ENCODE results near the gene ABCC9.
A peak's percentile ranks its signal among the peaks of the same experiment; 100 is the strongest.

ABCC9 gene

DNA sequence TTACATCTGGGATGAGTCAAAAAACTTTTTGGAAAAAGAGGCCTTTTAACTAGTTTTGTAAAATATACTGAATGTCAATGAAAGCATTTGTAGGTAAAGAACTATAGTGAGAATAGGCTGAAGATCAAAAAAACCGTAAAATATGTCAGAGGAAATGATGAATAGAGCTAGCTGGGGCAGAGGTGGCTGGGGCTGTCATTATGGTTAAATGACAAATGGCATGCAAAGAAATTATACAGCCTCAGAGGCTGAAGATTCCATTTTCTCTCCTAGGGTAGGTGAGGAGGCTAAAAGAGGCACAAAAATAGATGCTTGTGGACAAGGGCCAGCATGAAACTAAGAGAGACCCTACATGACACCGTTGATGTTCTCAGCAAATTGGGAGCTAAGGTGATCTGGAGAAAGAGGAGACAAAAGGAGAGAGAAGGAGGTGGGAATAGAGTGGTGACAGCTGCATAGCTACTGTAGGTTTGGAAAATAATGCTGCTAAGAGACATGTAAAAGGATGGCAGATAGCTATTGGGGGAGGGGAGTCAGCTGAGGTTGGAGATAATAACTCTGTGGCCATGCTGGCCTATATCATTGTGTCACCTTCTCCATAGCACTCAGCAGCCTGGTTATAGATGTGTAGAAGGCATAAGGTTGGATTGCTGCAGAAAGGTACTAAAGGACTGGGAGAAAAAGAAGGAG lies 63.8 kb downstream of the ABCC9 start:
- no peak for DNase-seq (ENCODE audit: low spot score)

DNA sequence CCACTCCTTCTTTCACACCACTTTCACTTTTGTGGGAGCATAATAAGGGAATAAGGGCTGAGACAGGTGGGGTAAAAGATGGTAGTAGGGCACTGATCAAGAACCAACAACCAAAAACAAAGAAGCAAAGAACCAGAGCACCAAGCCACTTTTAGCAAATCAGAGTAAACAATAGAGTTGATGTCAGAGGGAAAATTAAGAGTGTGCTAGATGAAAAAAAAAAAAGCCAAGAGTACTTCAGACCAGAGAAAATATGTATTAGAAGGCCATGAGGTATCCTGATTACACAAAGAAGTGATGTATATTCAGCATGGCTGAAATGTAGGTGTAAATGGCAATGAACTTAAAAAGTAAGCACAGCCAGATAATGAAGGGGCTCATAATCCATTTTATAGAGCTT lies 75.4 kb downstream of the ABCC9 start:
- DNase-seq (ENCODE audit: low spot score): no peak

GRCh38 chr12:21860534-21860933 lies 80.7 kb downstream of the ABCC9 start:
- DNase-seq (ENCODE audit: low spot score): no peak

DNA sequence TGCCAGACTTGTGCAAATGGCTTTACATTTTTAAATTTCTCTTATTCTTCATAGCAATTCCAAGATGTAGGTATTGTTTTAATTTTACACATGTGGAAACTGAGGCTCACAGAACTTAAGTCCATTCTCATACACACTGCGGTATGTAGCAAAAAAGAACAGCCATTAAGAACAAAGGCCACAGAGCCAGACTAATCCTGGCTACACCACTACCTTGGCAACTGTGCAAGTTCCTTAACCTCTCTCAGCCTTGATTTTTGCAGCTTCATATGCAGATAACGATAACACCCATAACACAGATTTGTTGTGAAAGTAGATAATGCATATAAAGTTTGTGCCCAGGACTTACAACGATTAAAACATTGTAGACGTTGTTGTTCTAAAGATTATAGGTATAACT lies 81.1 kb downstream of the ABCC9 start:
- no peak for DNase-seq (ENCODE audit: low spot score)

GRCh38 chr12:21852251-21852650 lies 89.0 kb downstream of the ABCC9 start:
- no peak for DNase-seq (ENCODE audit: low spot score)

DNA sequence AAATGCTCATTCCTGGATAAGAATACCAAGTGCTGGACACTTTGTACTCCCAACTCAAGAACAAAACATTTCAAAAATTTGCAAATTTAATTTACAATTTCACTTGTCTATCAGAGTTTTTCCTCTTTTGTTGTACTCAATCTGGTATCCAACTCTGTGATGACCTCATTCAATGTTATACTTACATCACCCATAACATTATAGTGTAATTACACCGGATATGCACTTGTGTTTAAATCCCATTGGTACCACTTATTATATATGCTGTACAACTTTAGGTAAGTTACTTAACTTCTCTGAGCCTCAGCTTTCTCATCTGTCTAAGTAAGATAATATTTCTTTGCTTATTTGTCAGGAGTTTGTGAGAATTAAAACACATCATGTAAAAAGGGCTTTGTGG lies 90.1 kb downstream of the ABCC9 start:
- DNase-seq (ENCODE audit: low spot score): no peak

DNA sequence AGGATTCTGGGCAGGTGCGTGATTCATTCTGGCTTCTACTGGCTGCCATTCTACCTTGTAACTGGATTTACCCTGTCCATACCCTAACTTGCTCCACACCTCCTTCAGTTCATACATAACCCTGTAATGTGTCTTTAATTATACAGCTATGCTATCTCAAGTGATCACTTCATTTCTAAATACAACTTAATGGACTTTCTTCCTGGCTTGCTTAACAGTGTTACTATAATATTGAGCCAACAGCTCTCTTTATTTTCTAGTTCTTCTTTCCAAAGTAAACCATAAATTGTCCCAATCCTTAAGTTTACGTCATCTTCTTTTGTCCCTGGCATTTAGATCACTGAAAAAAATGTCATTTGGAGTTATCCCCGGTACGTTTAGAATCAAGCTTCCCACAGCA lies 90.8 kb downstream of the ABCC9 start:
- DNase-seq (ENCODE audit: low spot score): no peak

DNA sequence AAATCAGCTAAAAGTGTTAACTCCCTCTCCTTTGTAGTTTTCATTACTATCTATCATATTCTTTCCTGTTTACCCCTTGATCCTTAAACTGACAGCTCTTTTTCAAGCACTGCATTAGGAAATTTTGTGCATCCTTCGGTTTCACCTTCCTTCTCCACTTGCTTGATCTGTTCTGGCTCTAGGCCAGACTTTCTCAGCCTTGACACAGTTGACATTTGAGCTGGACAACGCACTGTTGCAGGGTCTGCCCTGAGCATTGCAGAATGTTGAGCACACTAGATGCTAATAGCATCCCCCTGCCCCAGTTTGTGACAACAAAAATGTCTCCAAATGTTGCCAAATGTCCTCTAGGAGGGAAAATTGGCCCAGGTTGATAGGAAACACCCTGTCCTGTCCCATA lies 91.3 kb downstream of the ABCC9 start:
- no peak for DNase-seq (ENCODE audit: low spot score)

DNA sequence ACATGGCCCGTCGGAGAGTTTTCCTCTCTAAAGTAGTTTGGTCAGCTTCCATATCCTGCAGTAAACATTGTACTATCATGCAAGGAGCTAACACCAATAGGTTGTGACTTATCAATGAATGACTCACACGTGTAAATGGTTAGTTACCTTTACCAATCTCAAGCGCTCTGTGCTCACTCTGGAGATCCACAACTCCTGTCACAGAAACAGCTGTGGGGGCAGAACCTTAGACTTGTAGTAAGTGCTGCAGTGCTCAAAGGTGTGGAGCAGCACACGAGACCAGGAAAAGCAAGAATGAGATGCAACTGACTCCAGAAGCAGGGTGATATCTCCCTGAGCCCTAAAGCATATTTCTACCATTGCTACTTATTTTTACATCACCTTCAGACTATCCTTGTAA lies 93.0 kb downstream of the ABCC9 start:
- DNase-seq (ENCODE audit: low spot score): no peak

DNA sequence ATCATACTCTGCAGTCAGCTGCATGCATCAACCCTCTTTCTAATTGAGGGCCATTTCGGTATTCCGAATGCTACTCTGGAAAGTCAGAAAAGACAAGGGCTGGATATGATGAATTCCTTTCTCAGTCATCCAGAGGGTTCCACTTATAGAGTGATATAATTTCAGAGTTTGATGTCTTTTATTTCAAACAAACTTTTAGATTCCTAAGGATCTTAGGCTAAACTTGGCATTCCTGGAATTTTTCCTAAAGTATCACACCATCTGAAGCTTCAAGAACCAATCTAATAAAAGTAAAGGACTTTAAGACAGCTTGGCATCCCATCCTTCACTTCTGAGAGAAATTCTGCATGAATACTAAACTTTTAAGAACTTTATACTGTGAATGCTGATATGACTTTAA lies 97.4 kb downstream of the ABCC9 start:
- no peak for DNase-seq (ENCODE audit: low spot score)

GRCh38 chr12:21839776-21840175 lies 101.5 kb downstream of the ABCC9 start:
- DNase-seq (ENCODE audit: low spot score): no peak

DNA sequence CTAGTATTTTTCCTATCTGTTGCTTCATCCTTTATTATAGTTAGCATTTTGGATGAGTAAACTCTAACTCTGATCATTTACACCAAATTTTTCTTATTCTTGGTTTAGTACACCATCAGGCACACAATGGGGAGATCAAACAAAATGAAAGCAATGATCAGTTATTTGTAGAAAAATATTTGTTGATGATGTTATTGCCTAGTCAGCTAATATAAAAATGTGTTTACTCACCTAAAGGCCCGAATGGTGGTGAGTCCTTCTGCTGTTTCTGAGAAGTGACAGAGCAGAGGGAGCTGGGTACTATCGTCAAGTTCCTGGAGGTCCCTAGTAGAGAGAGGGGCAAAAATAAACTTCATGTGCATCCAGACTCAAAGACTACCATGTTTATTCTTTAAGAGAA lies 103.4 kb downstream of the ABCC9 start:
- DNase-seq (ENCODE audit: low spot score): no peak

DNA sequence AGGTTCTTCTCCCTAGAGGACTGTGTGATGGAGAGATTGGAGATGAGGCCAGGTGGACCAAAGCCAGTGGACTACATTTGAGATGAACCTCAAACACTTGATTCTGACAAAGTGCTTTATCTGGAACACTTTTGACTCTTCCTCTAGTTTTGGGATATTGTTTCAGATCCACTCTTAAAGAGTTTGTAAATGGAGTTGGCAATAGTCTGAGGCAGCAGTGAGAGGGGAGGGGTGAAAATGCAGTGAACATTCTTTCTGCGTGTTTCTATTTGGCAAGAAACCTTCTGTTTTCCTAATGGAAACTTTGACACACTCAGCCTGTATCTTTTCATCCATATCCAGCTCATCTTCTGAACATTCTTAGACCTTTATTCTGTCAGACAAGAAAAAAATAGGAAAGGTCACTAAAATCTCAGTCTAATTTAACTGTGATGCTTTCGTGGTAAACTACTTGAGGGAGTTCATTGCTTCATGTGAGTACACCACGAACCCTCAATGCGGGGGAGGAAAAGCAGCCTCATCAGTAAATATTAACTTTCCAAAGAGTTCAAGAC lies 109.4 kb downstream of the ABCC9 start:
- DNase-seq (ENCODE audit: low spot score): no peak

GRCh38 chr12:21828779-21829178 lies 112.4 kb downstream of the ABCC9 start:
- peak; percentile 9 for DNase-seq (ENCODE audit: low spot score)

DNA sequence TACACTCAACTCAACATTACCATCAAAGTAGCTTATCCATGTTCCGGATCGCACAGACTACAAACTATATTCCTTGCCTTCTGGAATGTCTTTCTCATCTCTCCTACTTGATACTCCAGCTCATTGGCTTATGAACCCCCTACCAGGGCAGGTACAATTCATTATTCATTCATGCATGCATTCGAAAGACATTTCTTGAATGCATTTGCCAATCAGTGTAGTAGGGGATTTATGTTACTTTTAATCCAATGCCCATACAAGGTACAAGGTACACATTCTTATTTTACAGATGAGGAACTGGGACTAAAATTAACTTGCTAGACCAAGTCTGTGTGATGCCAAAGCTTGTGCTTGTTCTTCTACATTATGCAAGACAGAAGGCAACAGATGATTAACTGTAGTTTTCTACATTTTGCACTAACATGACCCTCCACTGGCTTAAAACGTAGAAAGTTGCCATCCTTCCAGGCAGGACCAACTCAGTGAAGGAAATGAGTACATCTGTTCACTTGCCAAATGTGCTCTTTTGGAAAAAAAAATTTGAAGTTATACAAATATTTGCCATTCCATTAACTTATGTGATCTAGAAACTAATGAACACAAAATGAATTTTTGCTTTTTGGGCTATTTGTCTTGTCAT lies 113.0 kb downstream of the ABCC9 start:
- DNase-seq (ENCODE audit: low spot score): no peak

DNA sequence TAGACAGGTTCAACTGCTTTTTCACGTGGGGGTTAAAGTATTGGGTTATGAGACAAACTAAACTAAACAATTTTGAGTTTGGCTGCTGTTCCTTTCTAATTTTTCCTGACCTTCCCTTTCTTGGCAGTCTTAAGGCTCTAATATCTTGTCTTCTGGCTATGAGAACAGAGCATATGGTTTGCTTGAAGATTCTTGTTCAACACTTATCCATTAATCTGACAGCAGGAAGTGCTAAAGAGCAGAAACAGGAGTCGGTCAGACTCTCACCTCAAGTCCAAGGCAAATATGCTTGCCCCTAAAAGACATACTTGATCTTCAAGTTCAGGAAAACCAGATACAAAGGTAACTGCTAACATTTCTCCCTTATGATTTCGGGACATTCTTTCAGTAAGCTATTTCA lies 114.1 kb downstream of the ABCC9 start:
- DNase-seq (ENCODE audit: low spot score): peak; percentile 34

GRCh38 chr12:21826618-21826910 lies 114.7 kb downstream of the ABCC9 start:
- DNase-seq (ENCODE audit: low spot score): no peak

DNA sequence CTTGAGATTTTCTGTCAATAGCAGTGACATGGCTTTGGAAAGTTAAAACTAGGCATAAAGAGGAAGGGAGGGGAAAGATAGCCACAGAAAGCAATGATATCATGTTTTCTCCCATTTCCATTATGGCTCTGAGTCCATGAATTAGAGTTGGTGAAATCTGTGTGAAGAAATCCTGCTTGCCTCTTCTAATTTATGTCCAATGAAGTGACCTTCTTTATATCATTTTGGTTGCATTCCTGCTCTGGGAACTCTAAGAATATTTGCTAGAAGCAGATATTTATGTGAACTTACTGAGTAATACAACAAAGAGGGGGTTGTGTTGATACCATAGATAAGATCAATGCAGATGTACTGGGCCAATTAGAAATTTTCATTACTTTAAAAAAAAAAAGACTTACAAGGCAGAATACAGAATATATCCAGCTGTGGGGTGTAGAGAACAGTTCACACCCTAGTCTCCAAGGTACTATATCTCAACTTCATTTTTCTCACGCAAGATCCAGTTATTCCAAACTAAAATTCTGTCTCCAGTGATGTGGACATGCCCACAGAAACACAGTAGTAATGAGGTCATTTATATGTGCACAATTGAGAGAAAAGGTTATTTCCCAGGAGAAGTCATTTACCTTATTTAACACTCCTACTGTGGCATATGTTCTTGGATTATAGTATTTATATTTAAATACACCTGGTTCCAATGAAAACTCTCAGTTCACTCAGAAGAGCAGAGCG lies 115.2 kb downstream of the ABCC9 start:
- DNase-seq (ENCODE audit: low spot score): no peak

- DNase-seq (ENCODE audit: low spot score): no peak
These were observed 117.6 kb downstream of the ABCC9 start for GRCh38 chr12:21823581-21823980.

GRCh38 chr12:21819678-21820077 lies 121.5 kb downstream of the ABCC9 start:
- no peak for DNase-seq (ENCODE audit: low spot score)

- no peak for DNase-seq (ENCODE audit: low spot score)
These were observed 122.0 kb downstream of the ABCC9 start for GRCh38 chr12:21819236-21819635.

DNA sequence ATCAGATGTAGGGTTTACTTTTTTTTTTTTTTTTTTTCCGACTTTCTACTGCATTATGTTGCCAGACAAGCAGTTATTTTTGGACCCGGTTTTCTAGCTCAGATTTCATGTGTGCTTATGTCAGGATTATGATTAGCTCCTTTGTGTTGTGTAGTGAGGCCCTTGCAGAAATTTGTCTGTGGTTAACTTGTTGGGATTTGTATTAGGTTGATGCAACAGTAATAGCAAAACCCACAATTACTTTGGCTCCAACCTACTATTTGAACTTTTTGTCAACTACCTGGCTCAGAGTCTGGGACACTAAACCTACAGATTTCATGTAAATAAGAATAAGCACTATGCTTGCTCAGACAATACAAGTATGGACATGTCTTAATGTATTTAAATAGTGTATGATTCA lies 122.6 kb downstream of the ABCC9 start:
- no peak for DNase-seq (ENCODE audit: low spot score)

GRCh38 chr12:21815306-21816062 lies 125.7 kb downstream of the ABCC9 start:
- DNase-seq (ENCODE audit: low spot score): no peak
